Neural progenitor cell (in vitro differentiated cells): ENCODE data around the gene TRAF3. TPM values are rescaled to one million over a fixed set of nuclear protein-coding genes. Genes with fewer than 3 reads are reported as not detected.
A peak's percentile ranks its signal among the peaks of the same experiment; 100 is the strongest.

Experiments
- DNase-seq: peaks from one replicate; pipeline ENCODE4 v3.0.0-alpha.2; 2016; ENCODE audit warnings: low spot score
- H2AFZ ChIP-seq: fragments of 200-600 bp; sonication (generic); replicated peaks from 2 replicates; pipeline ENCODE4 v1.6.1; 2016; ENCODE audit warnings: antibody characterized with exemption
- H3F3A ChIP-seq: fragments of 200-600 bp; sonication (generic); 2 replicates; pipeline ENCODE4 v1.6.1; 2016; ENCODE audit warnings: antibody characterized with exemption, low read depth
- H3K27ac ChIP-seq: fragments of 200-600 bp; sonication (generic); 2 replicates; pipeline ENCODE4 v1.5.1; 2016; ENCODE audit warnings: mild to moderate bottlenecking
- H3K27me3 ChIP-seq: fragments of 200-600 bp; sonication (generic); 2 replicates; pipeline ENCODE4 v1.6.1; 2016; ENCODE audit warnings: mild to moderate bottlenecking, moderate library complexity
- H3K36me3 ChIP-seq: fragments of 200-600 bp; sonication (generic); 2 replicates; pipeline ENCODE4 v1.5.1; 2016
- H3K4me1 ChIP-seq: fragments of 200-600 bp; sonication (generic); 2 replicates; pipeline ENCODE4 v1.6.1; 2016; ENCODE audit warnings: mixed run types
- H3K4me2 ChIP-seq: fragments of 200-600 bp; sonication (generic); 2 replicates; pipeline ENCODE4 v1.6.1; 2016
- H3K4me3 ChIP-seq: fragments of 200-600 bp; sonication (generic); 2 replicates; pipeline ENCODE4 v1.5.1; 2016
- H3K79me2 ChIP-seq: fragments of 200-600 bp; sonication (generic); 2 replicates; pipeline ENCODE4 v1.6.1; 2016; ENCODE audit warnings: low read depth
- H3K9ac ChIP-seq: fragments of 200-600 bp; sonication (generic); 2 replicates; pipeline ENCODE4 v1.6.1; 2016
- H3K9me3 ChIP-seq: fragments of 200-600 bp; sonication (generic); 2 replicates; pipeline ENCODE4 v1.5.1; 2016; ENCODE audit warnings: low read depth
- H4K20me1 ChIP-seq: fragments of 200-600 bp; sonication (generic); 2 replicates; pipeline ENCODE4 v1.6.1; 2016; ENCODE audit warnings: low read depth
- H3K27ac Mint-ChIP-seq: 3 replicates; pipeline ENCODE4 v1.8.0; 2021; ENCODE audit warnings: mixed read lengths
- H3K27me3 Mint-ChIP-seq: 2 replicates; pipeline ENCODE4 v1.8.0; 2022; ENCODE audit warnings: low read depth, mild to moderate bottlenecking, inconsistent platforms, moderate library complexity, mixed read lengths; ENCODE audit not compliant: insufficient read depth
- H3K36me3 Mint-ChIP-seq: 3 replicates; pipeline ENCODE4 v1.8.0; 2021; ENCODE audit warnings: mixed read lengths
- H3K4me1 Mint-ChIP-seq: 3 replicates; pipeline ENCODE4 v1.8.0; 2021; ENCODE audit warnings: mixed read lengths
- H3K4me3 Mint-ChIP-seq: 3 replicates; pipeline ENCODE4 v1.8.0; 2021; ENCODE audit warnings: mild to moderate bottlenecking, moderate library complexity, mixed read lengths
- H3K9me3 Mint-ChIP-seq: 3 replicates; pipeline ENCODE4 v1.8.0; 2020; ENCODE audit warnings: mixed read lengths
- EZH2 ChIP-seq: fragments of 200-600 bp; sonication (generic); IDR thresholded peaks from 2 replicates; pipeline ENCODE4 v1.6.1; 2017; ENCODE audit warnings: antibody characterized with exemption, mild to moderate bottlenecking, moderate library complexity
- EZH2phosphoT487 ChIP-seq: fragments of 200-600 bp; sonication (generic); IDR thresholded peaks from 2 replicates; pipeline ENCODE4 v1.6.1; 2017; ENCODE audit warnings: antibody characterized with exemption
- total RNA-seq: library from RNA; depleted of rRNA; stranded (reverse); fragments of >200 nt; gene quantifications from 2 replicates; pipeline ENCODE4 v1.2.3, GENCODE V29; 2015; ENCODE audit warnings: low replicate concordance
- TF ChIP-seq, protein P1 (sequence below): fragments of 200-600 bp; sonication (generic); IDR thresholded peaks from 2 replicates; pipeline ENCODE4 v1.5.1; 2017; ENCODE audit warnings: antibody characterized with exemption, mild to moderate bottlenecking

TRAF3 gene
- total RNA-seq, 1 donor from 2014 or later = 18.1 TPM

DNA sequence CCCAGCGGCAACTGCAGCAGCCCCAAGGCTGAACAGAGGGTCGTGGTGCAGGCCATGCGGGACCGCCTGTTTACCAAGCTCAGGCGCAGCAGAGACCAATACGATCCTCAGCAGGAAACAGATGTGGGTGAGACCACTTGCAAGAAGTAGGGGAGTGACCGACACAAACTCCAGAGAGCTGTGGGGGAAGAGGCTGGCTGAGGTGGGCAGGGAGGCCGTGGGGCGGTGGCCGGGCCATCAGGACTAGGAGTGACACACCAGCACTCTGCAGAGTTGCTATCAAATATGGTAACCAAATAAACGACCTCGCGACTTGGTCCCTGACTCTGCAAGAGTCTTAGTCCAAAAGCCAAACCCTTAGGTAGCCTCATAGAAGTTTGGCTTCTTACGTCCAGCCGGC is 175.9 kb downstream of the TRAF3 start:
- no peak for DNase-seq
- peaks cover 6% of the 10 kb centered on the region for H3K4me1 Mint-ChIP-seq
- Histone ChIP-seq H3F3A (peaks cover 9% of the 10 kb centered on the region), H3K27me3 (no peaks in the 10 kb centered on the region), H3K4me1 (peaks cover 9% of the 10 kb centered on the region), H3K79me2 (no peaks in the 10 kb centered on the region), H3K36me3 (no peaks in the 10 kb centered on the region), H3K9me3 (no peaks in the 10 kb centered on the region), H2AFZ (no peak overlapping the region), H3K27ac (no peak overlapping the region), H4K20me1 (peaks cover 17% of the 10 kb centered on the region), H3K4me2 (no peak overlapping the region), H3K9ac (no peak overlapping the region), H3K4me3 (no peak overlapping the region)
- no peak overlapping the region for H3K27ac Mint-ChIP-seq
- TF ChIP-seq EZH2 (no peak), EZH2phosphoT487 (no peak)
- TF ChIP-seq, protein P1, sequence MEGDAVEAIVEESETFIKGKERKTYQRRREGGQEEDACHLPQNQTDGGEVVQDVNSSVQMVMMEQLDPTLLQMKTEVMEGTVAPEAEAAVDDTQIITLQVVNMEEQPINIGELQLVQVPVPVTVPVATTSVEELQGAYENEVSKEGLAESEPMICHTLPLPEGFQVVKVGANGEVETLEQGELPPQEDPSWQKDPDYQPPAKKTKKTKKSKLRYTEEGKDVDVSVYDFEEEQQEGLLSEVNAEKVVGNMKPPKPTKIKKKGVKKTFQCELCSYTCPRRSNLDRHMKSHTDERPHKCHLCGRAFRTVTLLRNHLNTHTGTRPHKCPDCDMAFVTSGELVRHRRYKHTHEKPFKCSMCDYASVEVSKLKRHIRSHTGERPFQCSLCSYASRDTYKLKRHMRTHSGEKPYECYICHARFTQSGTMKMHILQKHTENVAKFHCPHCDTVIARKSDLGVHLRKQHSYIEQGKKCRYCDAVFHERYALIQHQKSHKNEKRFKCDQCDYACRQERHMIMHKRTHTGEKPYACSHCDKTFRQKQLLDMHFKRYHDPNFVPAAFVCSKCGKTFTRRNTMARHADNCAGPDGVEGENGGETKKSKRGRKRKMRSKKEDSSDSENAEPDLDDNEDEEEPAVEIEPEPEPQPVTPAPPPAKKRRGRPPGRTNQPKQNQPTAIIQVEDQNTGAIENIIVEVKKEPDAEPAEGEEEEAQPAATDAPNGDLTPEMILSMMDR = no peak
- H3K36me3 Mint-ChIP-seq = peaks cover 35% of the 10 kb centered on the region
- H3K27me3 Mint-ChIP-seq = peaks cover 2% of the 10 kb centered on the region
- H3K4me3 Mint-ChIP-seq = no peak overlapping the region
- no peaks in the 10 kb centered on the region for H3K9me3 Mint-ChIP-seq

DNA sequence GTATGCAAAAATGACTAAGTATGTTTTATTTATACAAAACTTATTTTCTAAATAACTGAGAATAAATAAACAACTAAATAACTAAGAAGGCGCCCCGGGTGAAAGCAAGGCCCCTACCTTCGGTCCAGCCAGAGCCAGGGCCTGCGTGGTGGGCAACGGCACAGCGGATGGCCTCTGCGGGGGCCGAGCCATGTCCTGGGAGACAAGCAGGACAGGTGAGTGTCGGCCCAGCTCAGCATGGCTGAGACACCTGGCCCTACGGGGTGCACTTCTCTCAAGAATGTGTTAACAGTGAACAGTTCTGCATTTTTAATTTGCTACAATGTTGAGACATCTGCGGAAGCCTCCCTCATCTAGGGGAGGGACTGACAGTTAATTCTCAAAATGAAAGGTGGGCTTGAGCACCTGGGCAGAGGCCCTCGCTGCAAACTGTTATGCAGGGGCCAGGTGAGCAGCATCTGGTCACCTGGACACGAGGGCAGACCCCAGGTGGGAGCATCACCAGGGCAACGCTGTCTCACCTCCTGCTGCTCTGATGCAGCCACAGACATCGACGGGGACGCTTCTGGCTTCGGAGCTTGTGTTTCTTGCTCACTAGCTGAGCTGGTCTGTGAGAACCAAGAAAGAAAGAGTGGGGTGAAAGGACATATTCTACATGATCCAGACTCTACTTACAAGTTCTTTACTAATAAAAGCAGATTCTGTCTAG is 177.0 kb downstream of the TRAF3 start:
- H3K27ac Mint-ChIP-seq = no peak overlapping the region

GRCh38 chr14:102955636-102956408 is 178.6 kb downstream of the TRAF3 start:
- peaks cover 3% of the 10 kb centered on the region for H3K36me3 ChIP-seq
- peaks cover 2% of the 10 kb centered on the region for H3K27me3 Mint-ChIP-seq
- no peak overlapping the region for H3K4me3 Mint-ChIP-seq

More for the DNA sequence above, 177.0 kb downstream of the TRAF3 start:
- Histone ChIP-seq H3K4me2 (no peak overlapping the region), H2AFZ (no peak overlapping the region), H3K9ac (no peak overlapping the region), H3K79me2 (no peaks in the 10 kb centered on the region), H3K4me3 (no peak overlapping the region), H3K27ac (no peak overlapping the region), H3K4me1 (peaks cover 9% of the 10 kb centered on the region), H3K9me3 (no peaks in the 10 kb centered on the region), H3K27me3 (no peaks in the 10 kb centered on the region), H3F3A (peaks cover 9% of the 10 kb centered on the region), H3K36me3 (no peaks in the 10 kb centered on the region), H4K20me1 (peaks cover 17% of the 10 kb centered on the region)
- TF ChIP-seq EZH2phosphoT487 (no peak), EZH2 (no peak)
- TF ChIP-seq, protein P1 = no peak
- H3K4me1 Mint-ChIP-seq = peaks cover 6% of the 10 kb centered on the region
- peaks cover 2% of the 10 kb centered on the region for H3K27me3 Mint-ChIP-seq
- H3K36me3 Mint-ChIP-seq = peaks cover 39% of the 10 kb centered on the region
- no peak overlapping the region for H3K4me3 Mint-ChIP-seq
- no peaks in the 10 kb centered on the region for H3K9me3 Mint-ChIP-seq
- no peak for DNase-seq

More at GRCh38 chr14:102955636-102956408, 178.6 kb downstream of the TRAF3 start:
- Histone ChIP-seq H3K9ac (no peak overlapping the region), H4K20me1 (peaks cover 17% of the 10 kb centered on the region), H3K4me3 (no peak overlapping the region), H3K27me3 (no peaks in the 10 kb centered on the region), H3K27ac (peak overlapping the region; percentile 30), H2AFZ (no peak overlapping the region), H3K79me2 (no peaks in the 10 kb centered on the region), H3F3A (peaks cover 9% of the 10 kb centered on the region), H3K9me3 (no peaks in the 10 kb centered on the region), H3K4me1 (peaks cover 9% of the 10 kb centered on the region), H3K4me2 (no peak overlapping the region)
- no peaks in the 10 kb centered on the region for H3K9me3 Mint-ChIP-seq
- peaks cover 38% of the 10 kb centered on the region for H3K36me3 Mint-ChIP-seq
- TF ChIP-seq, protein P1 = no peak
- TF ChIP-seq EZH2 (no peak), EZH2phosphoT487 (no peak)
- H3K27ac Mint-ChIP-seq = no peak overlapping the region
- DNase-seq = no peak
- H3K4me1 Mint-ChIP-seq = peaks cover 6% of the 10 kb centered on the region
